Measurements from ENCODE around the gene PPP3CA.

PPP3CA gene

GRCh38 chr4:101290654-101291053 lies 56.7 kb downstream of the PPP3CA start:
- no peak for DNase-seq
- Histone ChIP-seq H3K79me2 (ENCODE audit: low read length) (peaks cover 41% of the 10 kb centered on the region; the same call in 1 of the 2 replicates), H3K4me1 (ENCODE audit: low read length) (no peaks in the 10 kb centered on the region), H3K36me3 (replicated peaks; ENCODE audit: insufficient read depth, low read length) (no peaks in the 10 kb centered on the region), H4K20me1 (ENCODE audit: insufficient read depth, low read length) (no peaks in the 10 kb centered on the region; the same call in 1 of the 2 replicates), H3K9me2 (replicated peaks; ENCODE audit: insufficient read depth, low read length) (no peaks in the 10 kb centered on the region), H3K4me2 (ENCODE audit: low read depth, low read length) (no peak overlapping the region), H3K27me3 (replicated peaks; ENCODE audit: insufficient read depth, low read length) (no peaks in the 10 kb centered on the region), H3K27ac (ENCODE audit: low read length) (no peak overlapping the region), H3K9ac (ENCODE audit: low read length) (no peak overlapping the region), H3K4me3 (ENCODE audit: low read length) (no peak overlapping the region), H3F3A (ENCODE audit: insufficient read depth, low read length) (no peaks in the 10 kb centered on the region), H2AFZ (ENCODE audit: low read length) (no peak overlapping the region), H3K9me3 (replicated peaks; ENCODE audit: insufficient read depth, low read length) (no peaks in the 10 kb centered on the region)
- TF ChIP-seq CTCF (IDR thresholded peaks at IDR 0.05; ENCODE audit: low read length) (no peak), EZH2 (optimal IDR thresholded peaks at IDR 0.05; ENCODE audit: low read depth, low read length) (no peak), EZH2phosphoT487 (IDR thresholded peaks at IDR 0.05; ENCODE audit: low read length) (no peak)

- Histone ChIP-seq H3K36me3 (replicated peaks; ENCODE audit: insufficient read depth, low read length) (no peaks in the 10 kb centered on the region), H3K9me2 (replicated peaks; ENCODE audit: insufficient read depth, low read length) (no peaks in the 10 kb centered on the region), H3K9me3 (replicated peaks; ENCODE audit: insufficient read depth, low read length) (no peaks in the 10 kb centered on the region), H3K4me1 (ENCODE audit: low read length) (no peaks in the 10 kb centered on the region), H3K4me3 (ENCODE audit: low read length) (no peak overlapping the region), H2AFZ (ENCODE audit: low read length) (no peak overlapping the region), H3K27ac (ENCODE audit: low read length) (no peak overlapping the region), H3K27me3 (replicated peaks; ENCODE audit: insufficient read depth, low read length) (no peaks in the 10 kb centered on the region), H3K9ac (ENCODE audit: low read length) (no peak overlapping the region), H4K20me1 (ENCODE audit: insufficient read depth, low read length) (no peaks in the 10 kb centered on the region; the same call in 1 of the 2 replicates), H3F3A (ENCODE audit: insufficient read depth, low read length) (no peaks in the 10 kb centered on the region), H3K79me2 (ENCODE audit: low read length) (peaks cover 42% of the 10 kb centered on the region; the same call in 1 of the 2 replicates), H3K4me2 (ENCODE audit: low read depth, low read length) (no peak overlapping the region)
- no peak for DNase-seq
- no peak for TF ChIP-seq CTCF (IDR thresholded peaks at IDR 0.05; ENCODE audit: low read length)
- TF ChIP-seq EZH2phosphoT487 (IDR thresholded peaks at IDR 0.05; ENCODE audit: low read length): no peak
- no peak for TF ChIP-seq EZH2 (optimal IDR thresholded peaks at IDR 0.05; ENCODE audit: low read depth, low read length)
These were observed 58.0 kb downstream of the PPP3CA start for GRCh38 chr4:101289306-101289705.

GRCh38 chr4:101288365-101289145 lies 58.8 kb downstream of the PPP3CA start:
- no peaks in the 10 kb centered on the region for H3K27me3 ChIP-seq (replicated peaks; ENCODE audit: insufficient read depth, low read length)
- H3K4me1 ChIP-seq (ENCODE audit: low read length): no peaks in the 10 kb centered on the region
- no peaks in the 10 kb centered on the region for H3K9me2 ChIP-seq (replicated peaks; ENCODE audit: insufficient read depth, low read length)
- no peak for DNase-seq
- no peak overlapping the region for H2AFZ ChIP-seq (ENCODE audit: low read length)
- H3K36me3 ChIP-seq (replicated peaks; ENCODE audit: insufficient read depth, low read length): no peaks in the 10 kb centered on the region
- TF ChIP-seq EZH2 (optimal IDR thresholded peaks at IDR 0.05; ENCODE audit: low read depth, low read length) (no peak), CTCF (IDR thresholded peaks at IDR 0.05; ENCODE audit: low read length) (no peak), EZH2phosphoT487 (IDR thresholded peaks at IDR 0.05; ENCODE audit: low read length) (no peak)
- no peak overlapping the region for H3K4me3 ChIP-seq (ENCODE audit: low read length)
- H3K79me2 ChIP-seq (ENCODE audit: low read length): peaks cover 43% of the 10 kb centered on the region; the same call in 1 of the 2 replicates
- no peak overlapping the region for H3K27ac ChIP-seq (ENCODE audit: low read length)
- no peaks in the 10 kb centered on the region for H3F3A ChIP-seq (ENCODE audit: insufficient read depth, low read length)
- H3K9me3 ChIP-seq (replicated peaks; ENCODE audit: insufficient read depth, low read length): no peaks in the 10 kb centered on the region
- no peak overlapping the region for H3K9ac ChIP-seq (ENCODE audit: low read length)
- H4K20me1 ChIP-seq (ENCODE audit: insufficient read depth, low read length): no peaks in the 10 kb centered on the region; the same call in 1 of the 2 replicates
- no peak overlapping the region for H3K4me2 ChIP-seq (ENCODE audit: low read depth, low read length)

Measured in MM.1S (cell line).